EL (cell line): ENCODE results near the gene KATNB1.

Experiments used
- DNase-seq: peaks from one replicate; pipeline ENCODE4 v3.0.0-alpha.2; 2016

Gene KATNB1

DNA sequence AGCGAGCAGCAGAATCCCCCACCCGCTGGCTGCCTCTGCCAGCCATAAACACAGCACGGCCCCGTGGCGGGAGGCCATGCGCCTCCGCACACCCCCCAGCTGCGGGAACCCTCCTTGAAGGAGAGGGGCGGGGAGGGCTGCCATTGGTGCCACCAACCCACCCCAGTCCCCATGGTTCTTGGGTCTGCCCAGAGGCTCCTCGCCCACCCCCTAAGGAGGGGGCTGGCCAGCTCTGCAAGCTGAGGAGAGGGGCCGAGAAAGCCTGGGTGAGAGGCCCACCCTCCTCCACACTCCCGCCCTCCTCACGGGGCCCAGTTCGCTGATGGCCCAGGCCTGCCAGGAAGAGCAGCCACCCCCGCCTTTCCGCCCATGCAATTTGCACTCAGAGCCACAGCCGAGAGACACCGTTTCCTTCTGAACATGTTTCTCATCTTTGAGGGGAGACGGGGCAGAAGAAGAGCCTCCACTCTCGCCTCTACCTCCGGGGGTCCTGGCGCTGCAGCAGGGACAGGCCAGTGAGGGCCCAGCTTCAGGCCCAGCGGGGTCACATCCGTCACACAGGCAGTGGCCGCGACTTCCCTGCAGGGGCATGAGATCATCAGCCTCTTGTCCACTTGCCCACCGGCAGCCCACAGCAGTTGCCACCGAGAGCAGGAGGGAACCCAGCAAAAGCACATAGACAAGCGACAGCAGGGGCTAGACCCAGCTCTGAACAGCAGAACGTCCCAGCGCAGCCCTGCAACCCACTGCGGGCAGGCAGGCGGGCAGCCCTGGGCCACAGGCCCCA lies 23.0 kb downstream of the KATNB1 start:
- no peak for DNase-seq

DNA sequence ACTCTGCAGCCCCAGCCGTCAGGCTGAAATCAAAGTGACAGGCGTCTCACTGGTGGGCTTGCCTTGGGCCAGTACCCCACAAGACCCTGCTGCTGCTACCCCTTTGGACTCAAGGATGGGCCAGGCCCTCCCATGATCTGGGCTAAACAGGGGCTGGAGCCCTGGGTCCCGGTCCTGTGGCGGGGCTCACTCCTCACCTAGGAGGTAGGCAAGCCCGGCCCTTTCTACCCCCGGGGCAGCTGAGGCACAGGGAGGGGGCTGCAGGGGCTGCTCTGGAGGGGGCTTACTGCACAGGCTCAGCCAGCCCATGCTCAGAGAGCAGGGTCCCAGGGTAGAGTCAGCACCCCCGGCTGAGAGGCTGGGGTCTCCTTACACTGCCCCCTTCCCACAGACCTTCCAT lies 23.6 kb downstream of the KATNB1 start:
- DNase-seq = no peak

DNA sequence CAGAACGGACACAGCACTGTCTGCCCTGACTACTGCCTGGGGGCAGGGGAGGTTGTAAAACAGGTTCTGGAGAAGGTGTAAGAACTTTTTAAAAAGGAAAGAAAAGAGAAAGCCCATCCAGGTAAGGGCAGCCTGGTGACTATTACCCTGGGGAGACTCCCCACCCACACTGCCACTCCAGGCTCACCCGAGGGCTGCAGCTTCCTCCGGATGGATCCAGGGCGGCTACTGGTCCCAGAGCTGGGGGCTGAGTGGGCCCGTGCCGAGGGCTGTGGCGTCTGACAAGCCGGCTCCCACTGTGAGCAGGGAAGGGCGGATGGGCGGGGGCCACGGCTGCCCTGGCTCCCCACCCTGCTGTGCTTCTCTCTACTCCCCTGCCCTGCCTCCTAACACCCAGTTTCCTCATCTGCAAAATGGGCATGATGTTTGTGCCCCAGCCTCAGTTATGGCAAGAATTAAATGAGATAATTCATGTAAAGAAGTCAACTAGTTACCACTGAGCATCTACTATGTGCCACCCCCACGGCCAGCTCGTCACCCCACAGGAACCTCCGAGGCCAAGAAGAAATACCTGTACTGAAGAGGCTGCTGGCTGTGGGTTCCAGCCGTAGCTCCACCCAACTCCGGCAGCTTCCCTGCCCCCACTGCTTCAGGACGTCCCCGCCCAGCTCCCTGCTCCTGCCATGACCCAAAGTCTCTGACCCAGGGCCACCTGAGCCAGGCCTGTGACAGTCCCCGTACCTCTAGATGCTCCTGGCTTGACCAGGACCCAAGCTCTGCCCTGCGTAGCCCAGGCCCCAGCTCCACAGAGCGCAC lies 24.2 kb downstream of the KATNB1 start:
- DNase-seq = no peak

DNA sequence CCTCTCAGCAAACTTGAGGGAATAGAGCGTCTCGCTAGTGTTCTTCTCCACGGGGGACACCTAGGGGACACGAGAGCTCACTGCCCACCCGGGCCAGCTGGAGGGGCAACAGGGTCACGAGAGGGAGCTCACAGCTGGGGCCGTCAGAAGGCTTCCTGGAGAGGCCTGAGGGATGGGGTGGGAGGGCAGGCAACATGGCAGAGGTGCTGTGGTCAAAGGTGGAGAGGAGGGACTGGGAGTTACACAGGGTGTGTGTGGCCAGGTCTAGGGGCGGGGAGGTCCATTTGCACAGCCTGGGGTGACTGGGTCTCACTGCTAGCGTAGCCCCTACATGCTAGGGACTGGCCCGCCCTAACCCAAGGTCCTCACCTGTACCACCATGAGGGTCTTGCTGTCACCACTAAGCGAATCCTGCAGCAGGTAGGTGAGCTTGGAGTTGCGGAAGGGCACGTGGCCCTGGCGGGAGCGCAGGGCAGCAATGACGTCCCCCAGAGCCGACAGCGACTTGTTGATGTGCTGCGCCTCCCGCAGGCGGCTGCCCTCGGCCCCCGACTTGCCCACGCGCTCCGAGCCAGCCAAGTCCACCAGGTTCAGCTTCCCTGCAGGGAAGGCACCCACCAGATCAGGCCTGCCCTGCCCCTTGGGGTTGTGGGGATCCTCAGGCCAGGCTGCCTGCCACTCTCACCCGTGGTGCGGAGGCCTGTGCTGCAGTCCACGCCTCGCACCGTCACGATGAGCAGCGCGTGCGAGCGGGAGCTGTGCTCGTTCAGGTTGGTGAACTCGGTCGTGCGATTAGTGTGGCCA lies 25.0 kb downstream of the KATNB1 start:
- no peak for DNase-seq

DNA sequence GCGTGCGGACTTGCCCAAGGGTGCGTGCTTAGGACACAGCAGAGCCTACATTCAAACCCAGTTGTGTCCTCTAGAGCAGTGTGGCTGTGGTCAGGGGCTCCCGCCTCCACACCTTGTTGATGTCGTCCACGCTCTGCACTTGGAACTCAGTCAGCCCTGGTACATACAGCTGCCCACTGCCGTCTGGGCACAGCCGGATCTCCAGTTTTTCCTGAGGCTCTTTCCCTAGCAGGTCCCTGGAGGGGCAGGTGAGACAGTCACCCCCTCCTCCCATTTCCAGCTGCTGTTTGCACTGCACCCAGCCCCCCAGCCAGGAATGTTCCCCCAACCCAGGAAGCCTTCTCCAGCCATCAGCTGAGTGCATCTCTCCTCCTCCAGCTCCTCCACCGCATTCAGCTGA lies 25.7 kb downstream of the KATNB1 start:
- no peak for DNase-seq

DNA sequence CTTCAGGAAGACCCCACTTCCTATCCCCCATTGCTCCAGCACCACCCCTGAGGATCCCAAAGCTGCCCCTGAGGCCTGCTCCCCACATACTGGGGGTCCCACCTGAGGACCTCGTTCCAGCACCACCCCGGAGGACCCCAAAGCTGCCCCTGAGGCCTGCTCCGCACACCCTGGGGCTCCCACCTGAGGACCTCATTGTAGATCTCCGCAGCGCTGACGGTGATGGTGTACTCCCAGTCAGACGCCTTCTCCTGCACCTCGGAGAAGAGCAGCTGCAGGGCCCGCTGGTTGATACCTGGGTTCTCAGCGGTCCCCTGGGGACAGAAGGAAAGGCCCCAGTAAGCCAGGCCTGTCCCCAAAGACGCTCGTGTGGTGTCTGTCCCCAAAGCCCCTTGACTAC lies 26.4 kb downstream of the KATNB1 start:
- no peak for DNase-seq

DNA sequence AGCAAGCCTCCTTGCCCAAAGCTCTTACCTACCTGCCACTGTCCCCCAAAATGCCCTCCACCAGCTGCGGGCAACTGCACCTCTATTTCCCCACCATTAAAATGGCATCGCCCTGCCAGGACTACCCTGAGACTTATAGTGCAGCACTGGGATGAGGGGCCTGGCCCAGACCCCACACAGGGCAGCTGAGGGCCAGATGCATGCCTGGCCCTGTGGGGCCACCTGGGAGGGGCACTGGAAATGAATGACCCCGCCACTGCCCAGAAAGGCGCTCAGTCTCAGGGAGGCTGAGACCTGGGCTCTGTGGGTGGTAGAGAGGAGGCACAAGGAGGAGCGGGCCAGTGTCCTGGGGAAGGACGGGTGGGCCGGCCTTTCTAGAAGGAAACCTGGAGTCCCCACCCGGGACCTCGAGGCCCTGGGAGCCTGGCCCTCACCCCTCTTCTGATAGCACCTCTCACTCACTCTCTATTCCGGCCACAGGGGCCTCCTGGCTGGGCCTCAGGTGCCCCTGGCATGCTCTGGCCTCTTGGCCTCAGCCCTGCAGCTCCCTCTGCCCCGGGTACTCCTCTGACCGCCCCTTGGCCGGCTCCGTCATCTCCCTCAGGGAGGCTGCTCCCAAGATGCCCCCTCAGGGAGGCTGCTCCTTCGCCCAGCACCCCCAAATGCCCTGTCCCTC lies 26.9 kb downstream of the KATNB1 start:
- DNase-seq = no peak

DNA sequence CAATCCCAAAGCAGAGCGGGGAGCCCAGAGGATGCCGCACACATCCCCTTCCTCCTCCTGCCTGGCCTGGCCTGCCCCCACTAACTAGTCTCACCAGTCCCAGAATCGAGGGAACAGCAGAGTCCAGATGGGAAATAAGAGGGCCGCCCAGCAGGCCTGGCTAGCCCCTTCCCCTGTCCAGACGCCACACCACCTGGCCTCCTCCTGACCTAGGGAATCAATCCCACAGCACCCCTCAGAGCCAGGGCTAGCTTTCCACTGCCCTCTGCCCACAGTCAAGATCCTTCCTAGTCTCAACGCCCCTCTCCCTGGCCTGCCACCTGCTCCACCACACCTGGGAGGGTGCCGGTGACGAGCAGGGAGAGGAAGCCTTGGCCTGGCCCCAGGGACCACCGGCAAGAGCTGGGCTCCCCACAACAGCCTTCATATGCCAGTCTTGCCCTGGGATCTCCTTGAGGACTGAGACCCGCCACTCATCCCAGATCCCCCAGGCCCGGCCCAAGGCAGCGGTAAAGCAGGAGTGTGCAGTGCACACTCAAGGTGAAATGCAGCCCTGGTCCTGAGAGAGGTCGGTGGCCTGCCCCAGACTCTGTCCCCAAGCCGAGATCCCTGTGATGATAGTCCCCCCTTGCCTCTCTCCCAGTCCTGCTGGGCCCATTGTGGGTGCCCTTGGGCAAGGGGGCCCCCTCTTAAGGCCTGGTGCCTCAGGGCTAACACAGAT lies 27.9 kb downstream of the KATNB1 start:
- no peak for DNase-seq

DNA sequence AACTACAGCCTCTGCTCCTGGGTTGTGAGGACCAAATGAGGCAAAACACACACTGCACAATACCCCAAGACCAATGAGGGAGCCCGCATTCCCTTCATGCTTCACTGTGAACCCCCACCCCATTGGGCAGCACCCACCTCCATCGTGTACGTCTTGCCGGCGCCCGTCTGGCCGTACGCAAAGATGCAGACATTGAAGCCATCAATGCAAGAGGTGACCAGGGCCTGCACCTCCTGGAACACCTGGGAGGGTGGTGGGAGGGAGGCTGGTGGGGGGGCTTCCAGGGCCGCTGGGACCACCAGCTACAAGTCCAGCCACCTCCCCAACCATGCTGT lies 28.4 kb downstream of the KATNB1 start:
- no peak for DNase-seq

DNA sequence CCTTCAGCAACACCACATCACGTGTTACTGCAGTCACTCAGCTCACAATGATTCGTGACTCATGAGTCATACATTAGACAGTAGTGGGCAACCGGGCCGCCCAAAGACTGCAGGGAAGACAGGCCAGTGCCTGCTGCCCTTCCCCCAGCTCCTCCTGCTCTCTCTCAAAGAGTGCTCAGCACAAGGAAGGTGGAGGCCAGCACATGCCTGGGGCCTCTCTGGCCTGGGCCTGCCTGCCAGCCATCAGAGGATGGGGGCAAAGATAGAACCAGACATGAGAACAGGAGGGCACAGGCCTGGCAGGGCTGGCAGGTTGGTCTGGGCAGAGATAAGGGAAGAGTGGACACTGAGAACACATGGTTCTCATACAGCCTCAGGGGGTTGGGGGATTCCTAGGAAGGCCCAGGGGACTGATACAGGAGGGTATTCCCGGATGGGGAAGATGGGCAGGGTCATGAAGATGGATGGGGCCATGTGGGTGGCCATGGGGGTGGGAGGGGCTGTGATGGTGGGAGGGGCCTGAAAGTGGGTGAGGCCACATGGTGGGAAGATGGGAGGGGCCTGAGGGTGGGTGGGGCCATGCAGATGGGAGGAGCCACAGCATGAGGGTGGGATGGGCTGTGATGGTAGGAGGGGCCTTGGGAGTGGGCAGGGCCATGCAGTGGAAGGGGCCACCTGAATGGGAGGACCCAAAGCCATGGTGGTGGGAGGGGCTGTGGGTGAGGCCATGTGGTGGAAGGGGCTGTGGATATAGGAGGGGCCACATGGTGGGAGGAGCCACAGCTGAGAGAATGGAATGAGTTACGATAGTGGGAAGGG lies 29.0 kb downstream of the KATNB1 start:
- DNase-seq = peak; percentile 95

DNA sequence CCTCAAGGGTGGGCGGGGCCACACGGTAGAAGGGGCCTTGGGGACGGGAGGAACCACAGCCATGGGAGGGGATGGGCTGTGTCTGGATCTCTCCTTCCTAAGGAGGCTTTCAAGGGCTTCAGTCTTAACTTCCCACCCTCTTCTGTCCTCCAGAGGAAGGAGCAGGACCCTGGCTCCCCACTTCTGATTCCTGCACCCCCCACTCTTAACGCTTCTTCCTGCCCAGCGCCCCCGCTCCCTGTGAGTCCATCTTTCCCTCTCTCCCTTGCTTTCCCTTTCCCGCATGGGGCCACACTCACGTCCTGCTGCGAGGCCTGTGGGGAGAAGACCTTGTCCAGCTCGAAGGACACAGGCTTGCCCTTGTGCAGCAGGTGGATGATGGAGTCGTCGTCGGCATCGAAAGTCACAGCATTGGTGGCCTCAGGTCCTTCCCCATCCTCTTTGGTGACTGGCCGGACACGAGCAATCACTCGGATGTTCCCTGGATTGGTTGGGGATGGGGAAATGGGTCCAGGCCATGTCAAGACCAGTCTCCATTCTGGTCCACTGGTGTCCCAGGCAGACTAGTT lies 29.7 kb downstream of the KATNB1 start:
- no peak for DNase-seq

DNA sequence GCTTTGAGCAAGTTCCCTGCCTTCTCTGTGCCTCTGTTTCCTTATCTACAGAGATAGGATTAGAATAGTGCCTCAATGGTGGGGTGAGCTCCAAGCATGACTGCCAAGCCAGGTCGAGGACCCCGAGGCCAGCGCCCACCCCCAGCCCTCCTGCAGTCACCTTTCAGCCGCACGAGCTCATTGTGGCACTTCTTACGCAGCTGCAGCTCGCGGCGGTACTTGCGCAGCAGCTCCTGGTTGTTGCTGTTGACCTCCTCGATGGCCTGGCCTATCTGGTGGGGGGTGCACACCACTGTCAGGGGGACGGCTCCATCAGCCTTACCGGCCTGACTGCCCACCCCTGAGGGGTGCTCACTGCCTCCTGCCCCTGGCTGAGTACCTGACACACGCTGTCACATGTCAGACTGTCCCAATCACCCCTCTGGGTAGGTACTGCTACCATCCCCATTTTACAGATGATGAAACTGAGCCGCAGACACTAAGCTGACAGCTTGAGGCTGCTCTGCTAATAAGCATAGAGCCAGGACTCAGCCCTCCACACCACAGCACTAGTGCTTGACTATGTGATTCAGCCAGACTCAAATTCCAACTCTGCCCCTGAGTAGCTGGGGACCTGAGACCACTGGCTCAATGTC lies 31.3 kb downstream of the KATNB1 start:
- no peak for DNase-seq

DNA sequence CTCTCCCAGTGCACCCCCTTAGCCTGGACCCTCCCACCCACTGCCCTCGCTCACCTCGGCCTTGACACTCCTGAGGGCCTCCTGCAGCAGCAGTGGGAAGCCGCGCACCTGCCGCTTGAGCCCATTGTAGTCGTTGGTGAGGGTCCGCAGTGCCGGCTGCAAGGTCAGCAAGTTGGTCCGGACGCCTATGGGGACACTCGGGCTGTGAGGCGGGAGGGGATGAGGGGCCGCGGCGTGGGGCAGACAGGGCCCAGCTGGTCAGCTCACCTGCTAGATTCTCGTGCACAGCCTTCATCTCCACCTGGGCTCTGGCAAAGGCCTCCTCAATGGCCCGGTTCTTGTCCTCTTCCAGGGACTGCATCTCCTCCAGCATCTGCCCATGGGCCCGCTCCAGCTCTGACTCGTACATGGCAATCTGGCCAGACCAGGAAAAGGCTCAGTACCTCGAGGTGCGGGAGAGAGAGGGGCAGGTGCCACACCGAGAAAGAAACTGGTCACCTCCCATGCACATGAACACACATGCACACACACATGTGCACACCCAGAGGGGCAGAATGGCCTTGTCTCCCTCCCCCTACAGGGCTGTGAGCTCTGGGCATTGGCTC lies 34.1 kb downstream of the KATNB1 start:
- DNase-seq = no peak

DNA sequence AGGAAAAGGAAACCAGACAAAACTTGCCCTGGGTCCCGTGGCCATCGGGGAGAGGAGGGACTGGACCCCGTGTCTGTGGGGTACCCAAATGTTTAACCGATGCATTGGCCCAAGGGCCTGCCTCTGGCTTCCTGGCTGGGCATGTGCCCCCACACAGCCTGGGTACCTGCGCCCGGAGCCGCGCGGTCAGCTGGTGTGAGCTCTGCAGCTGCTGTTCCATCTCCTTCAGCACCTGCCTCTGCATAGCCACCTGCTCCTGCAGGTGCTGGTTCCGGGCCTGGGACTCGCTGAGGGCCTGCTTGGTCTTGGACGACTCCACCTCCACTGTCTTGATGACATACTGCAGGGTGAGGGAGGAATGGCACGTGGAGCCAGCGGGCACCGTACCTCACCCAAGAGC lies 34.8 kb downstream of the KATNB1 start:
- no peak for DNase-seq

DNA sequence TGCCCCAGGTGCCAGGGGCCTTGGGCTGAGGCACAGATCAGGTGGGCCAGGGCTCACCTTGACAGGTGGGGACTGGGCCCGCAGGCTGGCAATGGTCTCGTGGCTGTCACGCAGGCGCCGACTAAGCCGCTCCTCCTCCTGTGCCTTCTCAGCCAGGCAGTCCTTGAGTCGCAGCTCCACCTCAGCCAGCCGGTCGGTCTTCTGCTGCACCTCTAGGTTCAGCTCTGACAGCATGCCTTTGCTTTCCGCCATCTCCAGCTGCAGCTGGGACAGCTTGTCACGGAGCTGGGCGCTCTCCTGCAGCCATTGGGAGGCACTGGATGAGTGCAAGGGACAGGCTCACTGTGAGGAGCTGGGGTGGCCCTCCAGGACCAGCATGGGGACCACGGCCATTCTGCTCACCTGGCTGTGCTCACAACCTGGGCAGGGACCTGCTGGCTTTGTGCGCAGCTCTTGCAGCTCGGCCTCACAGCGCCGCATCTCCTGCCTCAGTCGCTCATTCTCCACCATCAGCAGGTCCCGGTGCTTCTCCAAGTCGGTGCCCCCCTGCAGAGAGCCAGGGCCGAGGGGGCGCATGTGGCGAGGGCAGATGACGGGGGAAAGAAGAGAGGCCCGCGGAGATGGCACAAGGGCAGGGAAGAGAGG lies 35.7 kb downstream of the KATNB1 start:
- no peak for DNase-seq

DNA sequence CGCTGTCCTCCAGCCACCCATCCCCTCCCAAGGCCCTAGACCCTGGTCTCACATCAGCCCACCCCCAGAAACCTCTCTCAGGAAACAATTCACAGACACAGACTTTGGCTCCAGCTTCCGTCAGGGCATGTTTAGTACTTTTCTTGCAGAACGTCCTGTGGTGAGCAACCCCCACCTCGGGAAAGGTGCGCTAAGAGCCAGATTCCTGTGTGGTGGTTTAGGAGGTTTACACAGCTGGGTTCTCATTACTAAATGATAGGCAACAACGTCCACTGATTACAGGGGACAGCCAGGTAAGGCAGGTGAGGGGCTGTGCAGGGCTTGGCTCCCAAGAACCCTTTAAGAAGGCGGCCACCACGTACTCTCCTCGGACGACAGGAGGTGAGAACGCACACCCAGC lies 37.4 kb downstream of the KATNB1 start:
- no peak for DNase-seq

DNA sequence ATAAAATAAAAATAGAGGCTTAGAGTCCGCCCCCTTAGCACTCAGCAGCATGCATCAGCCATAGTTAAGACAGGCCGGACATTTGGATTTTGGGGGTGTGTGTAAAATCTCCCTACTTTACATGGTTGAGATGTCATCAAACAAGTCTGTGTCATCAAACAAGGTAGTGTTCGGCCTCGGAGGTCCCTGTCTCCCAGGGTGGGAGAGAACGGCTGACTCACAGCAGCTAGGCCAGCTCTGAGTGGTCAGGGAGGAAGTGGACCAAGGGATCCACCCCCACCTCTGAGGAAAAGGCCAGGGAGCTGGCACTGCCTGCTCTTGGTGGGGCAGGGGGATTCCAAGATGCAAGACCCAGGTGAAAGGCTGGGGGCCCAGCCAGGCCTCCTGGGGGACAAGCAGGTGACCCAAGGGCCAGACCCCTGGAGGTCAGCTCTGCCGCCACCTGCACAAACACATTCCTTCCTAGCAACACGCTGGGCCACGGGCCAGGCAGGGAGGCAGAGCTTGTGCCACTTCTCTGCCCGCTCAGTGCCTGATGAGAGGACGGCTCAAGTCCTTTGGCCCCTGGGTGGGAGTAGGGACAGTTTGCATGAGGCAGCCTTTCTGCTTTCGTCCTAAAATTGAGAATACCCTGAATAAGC lies 38.2 kb downstream of the KATNB1 start:
- peak; percentile 37 for DNase-seq

DNA sequence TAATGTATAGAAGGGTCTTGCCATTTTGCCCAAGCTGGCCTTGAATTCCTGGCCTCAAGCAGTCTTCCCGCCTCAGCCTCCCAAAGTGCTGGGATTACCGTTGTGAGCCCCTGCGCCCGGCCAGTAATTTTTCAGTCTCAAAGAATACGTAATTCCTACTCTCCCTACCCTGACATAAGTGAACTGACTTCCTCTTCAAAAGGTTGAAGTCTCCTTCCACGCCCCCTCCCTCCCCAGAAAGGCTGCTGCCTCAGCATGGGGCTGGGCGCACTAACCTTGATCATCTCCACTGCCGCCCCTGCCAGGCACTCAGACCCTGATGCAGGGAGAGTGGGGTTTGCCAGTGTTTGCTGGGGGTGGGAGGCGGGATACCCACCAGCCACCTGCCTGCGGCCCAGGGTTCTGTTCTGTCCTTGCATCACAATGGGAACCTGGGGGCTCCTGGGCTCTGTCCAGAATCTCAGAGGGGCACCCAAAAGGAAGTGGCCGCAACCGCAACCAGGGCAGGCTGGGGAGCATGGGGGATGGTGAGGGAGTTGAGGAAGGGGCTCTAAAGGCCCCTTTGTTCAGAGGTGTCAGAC lies 39.2 kb downstream of the KATNB1 start:
- DNase-seq = no peak
